ENCODE data around the gene LRMDA.

Gene LRMDA

GRCh38 chr10:75431180-75432111, at the start of gene LRMDA:
Gene LRMDA, plus strand, starts transcription at chr10:75431624.
- DNase-seq: no peak

GRCh38 chr10:75386128-75386527, 45.3 kb upstream of the LRMDA start:
- DNase-seq: no peak

GRCh38 chr10:75388082-75388481, 43.3 kb upstream of the LRMDA start:
- no peak for DNase-seq

- DNase-seq: no peak
Measured at GRCh38 chr10:75390178-75390577, 41.2 kb upstream of the LRMDA start.

GRCh38 chr10:75392271-75392670, 39.2 kb upstream of the LRMDA start:
- no peak for DNase-seq

GRCh38 chr10:75392744-75393143, 38.7 kb upstream of the LRMDA start:
- no peak for DNase-seq

- no peak for DNase-seq
Measured at GRCh38 chr10:75394221-75394620, 37.2 kb upstream of the LRMDA start.

GRCh38 chr10:75395066-75395931, 36.1 kb upstream of the LRMDA start:
- no peak for DNase-seq

GRCh38 chr10:75395932-75396630, 35.3 kb upstream of the LRMDA start:
- no peak for DNase-seq

- DNase-seq: no peak
Measured at GRCh38 chr10:75396631-75397495, 34.6 kb upstream of the LRMDA start.

- no peak for DNase-seq
Measured at GRCh38 chr10:75397496-75398199, 33.8 kb upstream of the LRMDA start.

GRCh38 chr10:75398200-75398691, 33.2 kb upstream of the LRMDA start:
- no peak for DNase-seq

- DNase-seq: no peak
Measured at GRCh38 chr10:75398692-75399460, 32.5 kb upstream of the LRMDA start.

- peak; percentile 32 for DNase-seq
Measured at GRCh38 chr10:75399461-75400162, 31.8 kb upstream of the LRMDA start.

GRCh38 chr10:75400163-75400770, 31.2 kb upstream of the LRMDA start:
- no peak for DNase-seq

- DNase-seq: no peak
Measured at GRCh38 chr10:75400771-75401568, 30.5 kb upstream of the LRMDA start.

- no peak for DNase-seq
Measured at GRCh38 chr10:75401569-75402485, 29.6 kb upstream of the LRMDA start, which contains the start of gene ZNF503. Gene ZNF503, minus strand, starts transcription at chr10:75401764. Its CDS starts 345 bp downstream, at chr10:75401419.

Measured in activated T-cell treated with anti-CD3 and anti-CD28 coated beads for 4 hours (primary cell).